ENCODE data around the gene RGMB.

RGMB gene

DNA sequence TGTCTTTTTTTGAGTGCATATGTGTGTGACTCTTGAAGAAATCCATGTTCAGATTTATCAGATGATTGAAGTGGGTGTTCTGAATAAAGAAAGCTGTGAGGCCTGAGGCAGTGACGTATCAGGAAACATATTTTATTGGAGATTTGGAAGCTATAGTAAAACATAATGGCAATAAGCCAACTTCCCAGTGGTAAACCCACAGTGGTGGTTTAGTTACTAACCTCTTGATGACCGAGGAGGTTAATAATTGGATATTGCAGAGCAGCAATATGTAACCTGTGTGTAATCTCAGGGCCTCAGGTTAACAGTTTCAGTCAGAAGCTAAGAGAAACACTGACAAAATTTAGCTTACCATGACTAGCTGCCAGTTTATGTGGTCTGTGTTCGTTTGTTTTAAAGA is 6.9 kb downstream of the RGMB start:
- TF ChIP-seq CEBPB (IDR thresholded peaks at IDR 0.05) (no peak), YY1 (IDR thresholded peaks at IDR 0.05; ENCODE audit: low read depth) (no peak), NFIC (IDR thresholded peaks at IDR 0.05) (no peak), FOXM1 (IDR thresholded peaks at IDR 0.05; ENCODE audit: borderline replicate concordance, low read depth) (no peak), MAX (IDR thresholded peaks at IDR 0.05) (no peak), RAD21 (IDR thresholded peaks at IDR 0.05; ENCODE audit: low read depth) (no peak), USF1 (IDR thresholded peaks at IDR 0.05) (no peak), TEAD4 (IDR thresholded peaks at IDR 0.05) (no peak), CREB1 (IDR thresholded peaks at IDR 0.05; ENCODE audit: low read depth) (no peak), TCF12 (IDR thresholded peaks at IDR 0.05; ENCODE audit: low read depth) (no peak), ZBTB7A (IDR thresholded peaks at IDR 0.05; ENCODE audit: low read depth) (no peak)
- TF ChIP-seq, protein P1, sequence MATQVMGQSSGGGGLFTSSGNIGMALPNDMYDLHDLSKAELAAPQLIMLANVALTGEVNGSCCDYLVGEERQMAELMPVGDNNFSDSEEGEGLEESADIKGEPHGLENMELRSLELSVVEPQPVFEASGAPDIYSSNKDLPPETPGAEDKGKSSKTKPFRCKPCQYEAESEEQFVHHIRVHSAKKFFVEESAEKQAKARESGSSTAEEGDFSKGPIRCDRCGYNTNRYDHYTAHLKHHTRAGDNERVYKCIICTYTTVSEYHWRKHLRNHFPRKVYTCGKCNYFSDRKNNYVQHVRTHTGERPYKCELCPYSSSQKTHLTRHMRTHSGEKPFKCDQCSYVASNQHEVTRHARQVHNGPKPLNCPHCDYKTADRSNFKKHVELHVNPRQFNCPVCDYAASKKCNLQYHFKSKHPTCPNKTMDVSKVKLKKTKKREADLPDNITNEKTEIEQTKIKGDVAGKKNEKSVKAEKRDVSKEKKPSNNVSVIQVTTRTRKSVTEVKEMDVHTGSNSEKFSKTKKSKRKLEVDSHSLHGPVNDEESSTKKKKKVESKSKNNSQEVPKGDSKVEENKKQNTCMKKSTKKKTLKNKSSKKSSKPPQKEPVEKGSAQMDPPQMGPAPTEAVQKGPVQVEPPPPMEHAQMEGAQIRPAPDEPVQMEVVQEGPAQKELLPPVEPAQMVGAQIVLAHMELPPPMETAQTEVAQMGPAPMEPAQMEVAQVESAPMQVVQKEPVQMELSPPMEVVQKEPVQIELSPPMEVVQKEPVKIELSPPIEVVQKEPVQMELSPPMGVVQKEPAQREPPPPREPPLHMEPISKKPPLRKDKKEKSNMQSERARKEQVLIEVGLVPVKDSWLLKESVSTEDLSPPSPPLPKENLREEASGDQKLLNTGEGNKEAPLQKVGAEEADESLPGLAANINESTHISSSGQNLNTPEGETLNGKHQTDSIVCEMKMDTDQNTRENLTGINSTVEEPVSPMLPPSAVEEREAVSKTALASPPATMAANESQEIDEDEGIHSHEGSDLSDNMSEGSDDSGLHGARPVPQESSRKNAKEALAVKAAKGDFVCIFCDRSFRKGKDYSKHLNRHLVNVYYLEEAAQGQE (IDR thresholded peaks at IDR 0.05; ENCODE audit: low read depth): no peak

GRCh38 chr5:98781520-98781919 is 8.1 kb downstream of the RGMB start:
- TF ChIP-seq NFIC (IDR thresholded peaks at IDR 0.05) (no peak), RAD21 (IDR thresholded peaks at IDR 0.05; ENCODE audit: low read depth) (no peak), TEAD4 (IDR thresholded peaks at IDR 0.05) (no peak), TAF1 (IDR thresholded peaks at IDR 0.05; ENCODE audit: low read depth) (no peak), CEBPB (IDR thresholded peaks at IDR 0.05) (no peak), YY1 (IDR thresholded peaks at IDR 0.05; ENCODE audit: low read depth) (no peak), USF1 (IDR thresholded peaks at IDR 0.05) (no peak), EGR1 (IDR thresholded peaks at IDR 0.05) (no peak), FOXM1 (IDR thresholded peaks at IDR 0.05; ENCODE audit: borderline replicate concordance, low read depth) (no peak), CREB1 (IDR thresholded peaks at IDR 0.05; ENCODE audit: low read depth) (no peak), MAX (IDR thresholded peaks at IDR 0.05) (no peak), TCF12 (IDR thresholded peaks at IDR 0.05; ENCODE audit: low read depth) (no peak), ZBTB7A (IDR thresholded peaks at IDR 0.05; ENCODE audit: low read depth) (no peak), EP300 (IDR thresholded peaks at IDR 0.05; ENCODE audit: borderline replicate concordance) (no peak)
- TF ChIP-seq, protein P1 (IDR thresholded peaks at IDR 0.05; ENCODE audit: low read depth): no peak

- TF ChIP-seq EGR1 (IDR thresholded peaks at IDR 0.05) (no peak), ZBTB7A (IDR thresholded peaks at IDR 0.05; ENCODE audit: low read depth) (no peak), RAD21 (IDR thresholded peaks at IDR 0.05; ENCODE audit: low read depth) (no peak), EP300 (IDR thresholded peaks at IDR 0.05; ENCODE audit: borderline replicate concordance) (no peak), USF1 (IDR thresholded peaks at IDR 0.05) (no peak), CREB1 (IDR thresholded peaks at IDR 0.05; ENCODE audit: low read depth) (no peak), MAX (IDR thresholded peaks at IDR 0.05) (no peak), CEBPB (IDR thresholded peaks at IDR 0.05) (no peak), NFIC (IDR thresholded peaks at IDR 0.05) (no peak), FOXM1 (IDR thresholded peaks at IDR 0.05; ENCODE audit: borderline replicate concordance, low read depth) (no peak), TEAD4 (IDR thresholded peaks at IDR 0.05) (no peak), YY1 (IDR thresholded peaks at IDR 0.05; ENCODE audit: low read depth) (no peak), TCF12 (IDR thresholded peaks at IDR 0.05; ENCODE audit: low read depth) (no peak), TAF1 (IDR thresholded peaks at IDR 0.05; ENCODE audit: low read depth) (no peak)
- TF ChIP-seq, protein P1 (IDR thresholded peaks at IDR 0.05; ENCODE audit: low read depth): no peak
Observed at GRCh38 chr5:98781964-98782363, 8.5 kb downstream of the RGMB start.

Measured in Ishikawa (cell line).